Tibial nerve (tissue), 4 donors: ENCODE results near the gene LTB4R2.

Source experiments
- EP300 ChIP-seq, 2 donors: sonication (generic); formaldehyde crosslinking; IDR thresholded peaks; one replicate each; pipeline ENCODE4 v1.6.1; 2017; ENCODE audit warnings: antibody characterized with exemption in 2 of 2, mild to moderate bottlenecking in 1 of 2
- POLR2A ChIP-seq, 2 donors: fragments of 450-650 bp; IDR thresholded peaks; one replicate each; pipeline ENCODE4 v1.6.1; 2017; ENCODE audit warnings: antibody characterized with exemption in 2 of 2, mild to moderate bottlenecking in 2 of 2, moderate library complexity in 2 of 2
- TF ChIP-seq, protein P1 (sequence below), 5 experiments: fragments of 200-600 bp in 3 of 5; fragments of 450-650 bp in 2 of 5; sonication (generic) in 3 of 5; IDR thresholded peaks; one replicate each; pipeline ENCODE4 v1.5.1; 2016 to 2019; ENCODE audit warnings: antibody characterized with exemption in 5 of 5, mild to moderate bottlenecking in 3 of 5, moderate library complexity in 2 of 5

DNA sequence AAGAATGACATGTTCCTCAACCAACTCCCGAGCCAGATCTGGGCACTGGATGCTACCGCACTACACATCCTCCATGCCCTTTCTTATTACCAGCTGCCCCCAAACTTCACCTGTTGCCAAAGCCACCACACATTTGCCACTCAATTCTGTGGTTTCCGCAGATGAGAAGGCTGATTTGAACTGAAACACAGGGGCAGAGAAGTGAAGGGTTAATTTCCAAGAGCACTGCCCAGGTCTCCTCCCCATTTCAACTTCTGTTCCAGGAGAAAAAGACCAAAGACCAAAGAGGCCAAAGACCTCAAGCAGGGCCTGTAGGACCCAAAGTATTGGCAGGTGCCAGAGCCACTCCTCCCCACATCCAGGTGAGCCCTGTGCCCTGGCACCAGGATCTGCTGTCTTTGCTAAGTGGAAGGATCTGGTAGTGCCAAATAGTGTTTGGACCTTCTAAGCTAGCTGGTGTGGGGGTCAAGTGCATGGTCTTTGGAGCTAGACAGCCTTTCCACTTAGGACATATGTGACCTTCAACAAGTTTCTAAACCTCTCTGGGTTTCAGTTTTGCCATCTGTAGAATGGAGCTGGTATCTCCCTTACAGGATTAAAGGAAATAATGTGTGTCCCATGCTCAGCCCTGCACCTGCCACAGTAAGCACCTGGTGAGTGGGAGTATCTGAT lies 18.4 kb upstream of the LTB4R2 start:
- TF ChIP-seq, protein P1, sequence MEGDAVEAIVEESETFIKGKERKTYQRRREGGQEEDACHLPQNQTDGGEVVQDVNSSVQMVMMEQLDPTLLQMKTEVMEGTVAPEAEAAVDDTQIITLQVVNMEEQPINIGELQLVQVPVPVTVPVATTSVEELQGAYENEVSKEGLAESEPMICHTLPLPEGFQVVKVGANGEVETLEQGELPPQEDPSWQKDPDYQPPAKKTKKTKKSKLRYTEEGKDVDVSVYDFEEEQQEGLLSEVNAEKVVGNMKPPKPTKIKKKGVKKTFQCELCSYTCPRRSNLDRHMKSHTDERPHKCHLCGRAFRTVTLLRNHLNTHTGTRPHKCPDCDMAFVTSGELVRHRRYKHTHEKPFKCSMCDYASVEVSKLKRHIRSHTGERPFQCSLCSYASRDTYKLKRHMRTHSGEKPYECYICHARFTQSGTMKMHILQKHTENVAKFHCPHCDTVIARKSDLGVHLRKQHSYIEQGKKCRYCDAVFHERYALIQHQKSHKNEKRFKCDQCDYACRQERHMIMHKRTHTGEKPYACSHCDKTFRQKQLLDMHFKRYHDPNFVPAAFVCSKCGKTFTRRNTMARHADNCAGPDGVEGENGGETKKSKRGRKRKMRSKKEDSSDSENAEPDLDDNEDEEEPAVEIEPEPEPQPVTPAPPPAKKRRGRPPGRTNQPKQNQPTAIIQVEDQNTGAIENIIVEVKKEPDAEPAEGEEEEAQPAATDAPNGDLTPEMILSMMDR (IDR thresholded peaks at IDR 0.05), result no peak
- TF ChIP-seq EP300 (IDR thresholded peaks at IDR 0.05) (no peak), POLR2A (IDR thresholded peaks at IDR 0.05) (no peak)
